H1 (cell line): ENCODE measurements around the gene ZNF318. TPM values are rescaled to one million over a fixed set of nuclear protein-coding genes. Genes with fewer than 3 reads are reported as not detected.

Source experiments
- CTCF ChIA-PET: fragments of 300-600 bp; sonication (Branson Sonifier 250); formaldehyde crosslinking; loops from one replicate; lab custom pipeline; 2021; ENCODE audit not compliant: partially characterized antibody; lab: Charles Lee
- POLR2A ChIA-PET: fragments of 300-600 bp; sonication (Branson Sonifier 250); formaldehyde crosslinking; loops from one replicate; lab custom pipeline; 2021; ENCODE audit warnings: inconsistent platforms; ENCODE audit not compliant: partially characterized antibody; lab: Charles Lee
- DNase-seq, 2 experiments: peaks; one replicate each; pipeline versions ENCODE4 v3.0.0 to v3.0.0-alpha.2; 2010 to 2022; ENCODE audit warnings: low spot score in 2 of 2, low read depth in 1 of 2, mixed read lengths in 1 of 2
- FAIRE-seq: peaks from 2 replicates; lab custom pipeline; 2011; peaks lifted over from hg19 to GRCh38; lab: Jason Lieb, UNC
- H2AFZ ChIP-seq: 2 replicates; pipeline ENCODE4 v1.8.1; 2012; ENCODE audit warnings: low read length, inconsistent platforms
- H2AK5ac ChIP-seq: 2 replicates; pipeline ENCODE4 v1.6.1; 2013; ENCODE audit warnings: low read depth, low read length
- H2BK120ac ChIP-seq: replicated peaks from 2 replicates; pipeline ENCODE3; 2013; ENCODE audit warnings: low read depth, low read length, inconsistent platforms
- H2BK12ac ChIP-seq: 2 replicates; pipeline ENCODE4 v1.6.1; 2013; ENCODE audit warnings: low read depth, low read length
- H2BK15ac ChIP-seq: 2 replicates; pipeline ENCODE4 v1.6.1; 2013; ENCODE audit warnings: low read length
- H2BK20ac ChIP-seq: 2 replicates; pipeline ENCODE4 v1.6.1; 2013; ENCODE audit warnings: low read length
- H2BK5ac ChIP-seq: 2 replicates; pipeline ENCODE4 v1.6.1; 2013; ENCODE audit warnings: low read depth, low read length
- H3K14ac ChIP-seq: 2 replicates; pipeline ENCODE4 v1.6.1; 2013; ENCODE audit warnings: inconsistent platforms; ENCODE audit not compliant: insufficient read length
- H3K18ac ChIP-seq: 2 replicates; pipeline ENCODE4 v1.6.1; 2013; ENCODE audit warnings: low read length; ENCODE audit errors: extremely low read depth
- H3K23ac ChIP-seq: 2 replicates; pipeline ENCODE4 v1.6.1; 2013; ENCODE audit warnings: inconsistent platforms; ENCODE audit not compliant: insufficient read length
- H3K23me2 ChIP-seq: 2 replicates; pipeline ENCODE4 v1.6.1; 2013; ENCODE audit warnings: low read depth, low read length
- H3K27ac ChIP-seq: 2 replicates; pipeline ENCODE4 v1.6.1; 2011; ENCODE audit warnings: low read depth, low read length, inconsistent platforms
- H3K27me3 ChIP-seq, 4 experiments: replicated peaks in 1 of 4; 1 replicate in 1 of 4; 2 replicates in 3 of 4; pipeline versions ENCODE4 v1.6.1 to v1.8.1; 2011 to 2013; ENCODE audit warnings: low read length in 3 of 4, mild to moderate bottlenecking in 3 of 4, inconsistent platforms in 2 of 4, mixed read lengths in 2 of 4, moderate library complexity in 1 of 4; ENCODE audit not compliant: control insufficient read depth in 3 of 4, insufficient read depth in 3 of 4; ENCODE audit errors: extremely low read depth in 1 of 4
- H3K36me3 ChIP-seq, 4 experiments: 2 replicates each; pipeline versions ENCODE4 v1.6.1 to v1.8.1; 2011 to 2013; ENCODE audit warnings: mild to moderate bottlenecking in 4 of 4, low read length in 3 of 4, moderate library complexity in 2 of 4, control low read depth in 1 of 4, inconsistent platforms in 1 of 4; ENCODE audit not compliant: insufficient read depth in 4 of 4, control insufficient read depth in 2 of 4
- H3K4ac ChIP-seq: replicated peaks from 2 replicates; pipeline ENCODE3; 2013; ENCODE audit warnings: low read length, low read depth, mixed read lengths, inconsistent platforms; ENCODE audit not compliant: insufficient read length
- H3K4me1 ChIP-seq, 4 experiments: replicated peaks in 1 of 4; 1 replicate in 1 of 4; 2 replicates in 3 of 4; pipeline versions ENCODE4 v1.6.1 to v1.8.1; 2011 to 2013; ENCODE audit warnings: low read length in 3 of 4, inconsistent platforms in 2 of 4, mixed read lengths in 1 of 4; ENCODE audit not compliant: insufficient read depth in 4 of 4, control insufficient read depth in 3 of 4
- H3K4me2 ChIP-seq, 2 experiments: 2 replicates each; pipeline versions ENCODE4 v1.6.1 to v1.8.1; 2011 to 2013; ENCODE audit warnings: low read depth in 2 of 2, low read length in 2 of 2, control low read depth in 1 of 2, inconsistent platforms in 1 of 2, mild to moderate bottlenecking in 1 of 2; ENCODE audit not compliant: insufficient read depth in 1 of 2
- H3K4me3 ChIP-seq, 4 experiments: fragments of 200-600, 300-600 bp in 1 of 4; sonication (generic), shearing (Covaris generic), sonication (Bioruptor Twin) in 1 of 4; 2 replicates each; pipeline versions ENCODE4 v1.5.1 to v1.8.1; 2011 to 2016; ENCODE audit warnings: low read length in 4 of 4, low read depth in 3 of 4, control low read depth in 2 of 4, inconsistent platforms in 2 of 4, mild to moderate bottlenecking in 2 of 4, mixed read lengths in 1 of 4, moderate library complexity in 1 of 4; ENCODE audit not compliant: insufficient read depth in 2 of 4; ENCODE audit errors: extremely low read depth in 1 of 4
- H3K56ac ChIP-seq: replicated peaks from 2 replicates; pipeline ENCODE3; 2013; ENCODE audit warnings: low read depth, mild to moderate bottlenecking, mixed read lengths, low read length, inconsistent platforms; ENCODE audit not compliant: insufficient read length
- H3K79me1 ChIP-seq: 2 replicates; pipeline ENCODE4 v1.6.1; 2013; ENCODE audit warnings: low read depth, low read length, control low read depth
- H3K79me2 ChIP-seq, 2 experiments: 2 replicates each; pipeline versions ENCODE4 v1.6.1 to v1.8.1; 2012 to 2013; ENCODE audit warnings: low read length in 2 of 2, mild to moderate bottlenecking in 2 of 2, inconsistent platforms in 1 of 2; ENCODE audit not compliant: insufficient read depth in 2 of 2, control insufficient read depth in 1 of 2
- H3K9ac ChIP-seq, 4 experiments: replicated peaks in 1 of 4; 1 replicate in 1 of 4; 2 replicates in 3 of 4; pipeline versions ENCODE4 v1.6.1 to v1.8.1; 2011 to 2013; ENCODE audit warnings: low read depth in 3 of 4, low read length in 3 of 4, control low read depth in 2 of 4, mild to moderate bottlenecking in 2 of 4, moderate library complexity in 2 of 4, inconsistent platforms in 1 of 4; ENCODE audit errors: extremely low read depth in 1 of 4
- H3K9me3 ChIP-seq, 2 experiments: 2 replicates each; pipeline versions ENCODE4 v1.6.1 to v1.8.1; 2012 to 2013; ENCODE audit warnings: mild to moderate bottlenecking in 2 of 2, moderate library complexity in 2 of 2, control low read depth in 1 of 2, inconsistent platforms in 1 of 2, low read depth in 1 of 2, low read length in 1 of 2, mixed read lengths in 1 of 2; ENCODE audit not compliant: insufficient read depth in 2 of 2
- H4K20me1 ChIP-seq, 2 experiments: replicated peaks in 1 of 2; 2 replicates each; pipeline versions ENCODE3 to v1.8.1; 2011 to 2013; ENCODE audit warnings: inconsistent platforms in 2 of 2, low read length in 2 of 2, mild to moderate bottlenecking in 1 of 2; ENCODE audit not compliant: insufficient read depth in 2 of 2, control insufficient read depth in 1 of 2
- H4K5ac ChIP-seq: 2 replicates; pipeline ENCODE4 v1.6.1; 2013; ENCODE audit warnings: low read length, low read depth, mixed read lengths, inconsistent platforms; ENCODE audit not compliant: insufficient read length
- H4K8ac ChIP-seq: 2 replicates; pipeline ENCODE4 v1.8.0; 2013; ENCODE audit warnings: mild to moderate bottlenecking, moderate library complexity, low read length, inconsistent platforms; ENCODE audit not compliant: insufficient read depth; ENCODE audit errors: extremely low read depth
- H4K91ac ChIP-seq: replicated peaks from 2 replicates; pipeline ENCODE3; 2013; ENCODE audit warnings: low read length, mixed read lengths, inconsistent platforms; ENCODE audit not compliant: insufficient read length
- BACH1 ChIP-seq: IDR thresholded peaks from 2 replicates; pipeline ENCODE4 v1.6.1; 2012; ENCODE audit warnings: low read length, improper control_type of control experiment
- BRCA1 ChIP-seq: IDR thresholded peaks from 2 replicates; pipeline ENCODE4 v1.6.1; 2012; ENCODE audit warnings: low read depth, low read length, improper control_type of control experiment
- TAF1 ChIP-seq: IDR thresholded peaks from 2 replicates; pipeline ENCODE4 v1.6.1; 2011; ENCODE audit warnings: mild to moderate bottlenecking, low read depth, low read length
- WGBS, 2 experiments: shearing (Covaris generic) in 1 of 2; methylation state at CpG; one replicate each; pipeline versions ENCODE4 v1.1.6 to v1.1.7; 2013 to 2015; ENCODE audit warnings: low lambda C conversion rate in 2 of 2, mixed read lengths in 2 of 2, inconsistent platforms in 1 of 2, low coverage in 1 of 2, missing lambda C conversion rate in 1 of 2; ENCODE audit not compliant: insufficient replicate concordance in 2 of 2, insufficient coverage in 1 of 2, insufficient read length in 1 of 2; ENCODE audit errors: extremely low coverage in 1 of 2, missing lambda C conversion rate in 1 of 2; 5-methylcytosine and 5-hydroxymethylcytosine counted together
- polyA plus RNA-seq, 7 experiments: library from polyadenylated mRNA; depleted of rRNA in 3 of 7; stranded (reverse) in 5 of 7; unstranded in 2 of 7; fragments of >200 nt in 5 of 7; fragments of 200-250 nt in 2 of 7; gene quantifications; 1 replicate in 5 of 7; 2 replicates in 1 of 7; 4 replicates in 1 of 7; pipeline versions ENCODE4 v1.2.1 to v1.2.3, GENCODE V29; 2011 to 2013; ENCODE audit warnings: missing spikeins in 2 of 7, mixed read lengths in 2 of 7
- total RNA-seq: library from RNA; stranded (reverse); fragmentation: NEBNext Ultra II Directional; extraction: Animal tissue kit (Norgen Biotek cat#: 25700); gene quantifications from 2 replicates; pipeline ENCODE4 v1.2.1, GENCODE V29; 2021

Gene ZNF318
- total and polyA plus RNA-seq, 2 of the 8 experiments (the other 6 are each of a cell fraction or from before 2014, with no cell fraction given), result 10.2 to 22.1 TPM

DNA sequence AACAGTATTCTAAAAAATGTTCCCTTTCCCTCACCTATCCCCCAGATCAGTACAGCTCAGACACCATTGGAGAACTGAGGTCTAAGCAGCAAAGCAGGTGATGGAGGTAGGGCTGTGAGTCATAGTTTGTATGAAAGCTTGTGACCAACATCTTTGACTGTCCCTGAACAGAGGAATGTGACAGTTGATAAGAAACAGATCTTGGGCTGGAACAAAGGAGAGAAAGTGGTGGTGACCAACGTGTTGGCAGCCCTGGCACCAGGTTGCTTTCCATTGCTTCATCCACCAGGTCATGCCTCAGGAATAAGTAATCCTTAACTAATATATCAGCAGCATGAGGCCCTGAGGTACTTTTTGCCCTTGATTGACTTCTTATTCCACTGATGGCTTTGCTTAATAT is 40.9 kb downstream of the ZNF318 start:
- Histone ChIP-seq H3K36me3 (no peaks in the 10 kb centered on the region), H2BK120ac (no peak overlapping the region), H2BK15ac (no peak overlapping the region), H2AFZ (no peak overlapping the region), H3K23me2 (no peaks in the 10 kb centered on the region), H3K79me1 (no peaks in the 10 kb centered on the region), H3K4ac (no peak overlapping the region), H4K5ac (no peak overlapping the region), H3K79me2 (no peaks in the 10 kb centered on the region), H2BK20ac (no peak overlapping the region), H4K20me1 (no peaks in the 10 kb centered on the region), H3K23ac (no peak overlapping the region), H2BK12ac (no peak overlapping the region), H4K8ac (no peak overlapping the region), H3K27ac (no peak overlapping the region), H3K9ac (no peak overlapping the region), H3K4me1 (no peaks in the 10 kb centered on the region), H2AK5ac (no peak overlapping the region), H3K4me2 (no peak overlapping the region), H4K91ac (no peak overlapping the region), H3K56ac (no peak overlapping the region), H3K27me3 (no peaks in the 10 kb centered on the region), H3K18ac (no peak overlapping the region), H2BK5ac (no peak overlapping the region), H3K14ac (no peak overlapping the region), H3K4me3 (no peak overlapping the region), H3K9me3 (no peaks in the 10 kb centered on the region)
- ChIA-PET CTCF (interaction anchor here (0.7 to 2.4 kb wide), 5 partner anchors 11 to 61 kb away, joined by 3 to 9 read pairs (median 5); partner anchors contain the start of gene CRIP3), POLR2A (interaction anchor here (1.0 kb wide), 1 partner anchor 58 kb away, joined by 3 read pairs; no protein-coding TSS in a partner anchor)
- 80% methylated on average over 1 of the region's 1 CpG; no CpG with 5 or more reads in 1 of the 2 experiments for WGBS, 2 experiments
- DNase-seq, result no peak
- FAIRE-seq, result no peak
- TF ChIP-seq TAF1 (no peak), BACH1 (no peak), BRCA1 (no peak)
